Endometrium (tissue), 2 donors: ENCODE data around the gene USP5.
A peak's percentile ranks its signal among the peaks of the same experiment; 100 is the strongest.
"Not testable (repeated sequence)": the region's sequence is repeated elsewhere in the genome, so short reads cannot be mapped to it uniquely, and the experiment has no call there.

Experiments used
- FAIRE-seq: peaks from 2 replicates; lab custom pipeline; 2012; peaks lifted over from hg19 to GRCh38; lab: Jason Lieb, UNC
- donor health status: control.
- donor health status: control.

Gene USP5

GRCh38 chr12:6888794-6889193 is 36.8 kb downstream of the USP5 start:
- not testable (repeated sequence) for FAIRE-seq

- not testable (repeated sequence) for FAIRE-seq
Observed at GRCh38 chr12:6889775-6890573, 38.0 kb downstream of the USP5 start.

- no peak for FAIRE-seq
Observed at GRCh38 chr12:6890789-6891645, 39.1 kb downstream of the USP5 start.

- FAIRE-seq = no peak
Observed at GRCh38 chr12:6891646-6892001, 39.7 kb downstream of the USP5 start.

GRCh38 chr12:6892683-6893082 is 40.7 kb downstream of the USP5 start:
- not testable (repeated sequence) for FAIRE-seq

- FAIRE-seq = no peak
Observed at GRCh38 chr12:6894321-6894720, 42.4 kb downstream of the USP5 start.

- no peak for FAIRE-seq
Observed at GRCh38 chr12:6896846-6897435, 45.0 kb downstream of the USP5 start.

- FAIRE-seq = no peak
Observed at GRCh38 chr12:6899427-6899826, 47.5 kb downstream of the USP5 start.

- FAIRE-seq = no peak
Observed at GRCh38 chr12:6899837-6900519, 48.0 kb downstream of the USP5 start.

- no peak for FAIRE-seq
Observed at GRCh38 chr12:6902448-6902847, 50.5 kb downstream of the USP5 start.

GRCh38 chr12:6903722-6904121 is 51.8 kb downstream of the USP5 start:
- no peak for FAIRE-seq

GRCh38 chr12:6904280-6905276 is 52.6 kb downstream of the USP5 start, which contains the start of gene LRRC23:
LRRC23 (plus strand) TSS chr12:6904822; CDS start chr12:6905634, 812 bp downstream.
- FAIRE-seq = peak; percentile 96

- no peak for FAIRE-seq
Observed at GRCh38 chr12:6905414-6906040, 53.6 kb downstream of the USP5 start.

GRCh38 chr12:6908141-6908540 is 56.2 kb downstream of the USP5 start:
- FAIRE-seq = not testable (repeated sequence)

- FAIRE-seq = no peak
Observed at GRCh38 chr12:6909421-6910145, 57.6 kb downstream of the USP5 start.

- no peak for FAIRE-seq
Observed at GRCh38 chr12:6912164-6912935, 60.4 kb downstream of the USP5 start.

GRCh38 chr12:6914246-6914946 is 62.4 kb downstream of the USP5 start, which contains the start of gene ENO2:
ENO2 (plus strand) TSS chr12:6914580; CDS start chr12:6915833, 1,253 bp downstream.
- FAIRE-seq = no peak
